Smooth muscle cell (in vitro differentiated cells): ENCODE measurements around the gene PON3. TPM values are rescaled to one million over a fixed set of nuclear protein-coding genes. Genes with fewer than 3 reads are reported as not detected.

ENCODE experiments used
- DNase-seq: peaks from one replicate; lab custom pipeline; 2025; ENCODE audit not compliant: unreplicated experiment; lab: John Stamatoyannopoulos, UW
- H2AFZ ChIP-seq: fragments of 200-600 bp; sonication (generic); 2 replicates; pipeline ENCODE4 v1.6.0; 2016; ENCODE audit warnings: antibody characterized with exemption, low read depth, mild to moderate bottlenecking
- H3F3A ChIP-seq: fragments of 200-600 bp; sonication (generic); 2 replicates; pipeline ENCODE4 v1.6.0; 2017; ENCODE audit warnings: antibody characterized with exemption, low read depth
- H3K27ac ChIP-seq: fragments of 200-600 bp; sonication (generic); 2 replicates; pipeline ENCODE4 v1.5.1; 2016; ENCODE audit warnings: low read depth, mild to moderate bottlenecking
- H3K27me3 ChIP-seq: fragments of 200-600 bp; sonication (generic); 2 replicates; pipeline ENCODE4 v1.6.1; 2016; ENCODE audit warnings: low read depth, mild to moderate bottlenecking
- H3K36me3 ChIP-seq: fragments of 200-600 bp; sonication (generic); 2 replicates; pipeline ENCODE4 v1.5.1; 2016; ENCODE audit warnings: low read depth
- H3K4me1 ChIP-seq: fragments of 200-600 bp; sonication (generic); 2 replicates; pipeline ENCODE4 v1.5.1; 2016; ENCODE audit warnings: low read depth
- H3K4me2 ChIP-seq: fragments of 200-600 bp; sonication (generic); 2 replicates; pipeline ENCODE4 v1.6.0; 2016; ENCODE audit warnings: mild to moderate bottlenecking
- H3K4me3 ChIP-seq: fragments of 200-600 bp; sonication (generic); 2 replicates; pipeline ENCODE4 v1.5.1; 2016; ENCODE audit warnings: mild to moderate bottlenecking
- H3K79me2 ChIP-seq: fragments of 200-600 bp; sonication (generic); 2 replicates; pipeline ENCODE4 v1.6.0; 2016; ENCODE audit warnings: low read depth, mild to moderate bottlenecking
- H3K9ac ChIP-seq: fragments of 200-600 bp; sonication (generic); 2 replicates; pipeline ENCODE4 v1.6.0; 2016; ENCODE audit warnings: low read depth
- H3K9me3 ChIP-seq: fragments of 200-600 bp; sonication (generic); replicated peaks from 2 replicates; pipeline ENCODE4 v1.5.1; 2016; ENCODE audit warnings: low read depth
- H4K20me1 ChIP-seq: fragments of 200-600 bp; sonication (generic); 2 replicates; pipeline ENCODE4 v1.6.0; 2016; ENCODE audit warnings: low read depth
- WGBS: methylation state at CpG from one replicate; pipeline ENCODE4 v1.1.7; 2016; ENCODE audit warnings: low lambda C conversion rate; 5-methylcytosine and 5-hydroxymethylcytosine counted together
- polyA plus RNA-seq: library from polyadenylated mRNA; unstranded; fragments of >200 nt; fragmentation: Nextera tagmentation; extraction: Ambion mirVana; gene quantifications from 2 replicates; pipeline ENCODE4 v1.2.1, GENCODE V29; 2016
- total RNA-seq: library from RNA; depleted of rRNA; stranded (reverse); fragments of >200 nt; gene quantifications from 2 replicates; pipeline ENCODE4 v1.2.3, GENCODE V29; 2014
- TF ChIP-seq, protein P1 (sequence below): fragments of 200-600 bp; sonication (generic); IDR thresholded peaks from 2 replicates; pipeline ENCODE4 v1.5.1; 2017; ENCODE audit warnings: borderline replicate concordance, mild to moderate bottlenecking, antibody characterized with exemption; ENCODE audit not compliant: insufficient read depth, poor library complexity, severe bottlenecking

The PON3 gene
- total and polyA plus RNA-seq, 2 experiments from 2014 or later, result not detected

DNA sequence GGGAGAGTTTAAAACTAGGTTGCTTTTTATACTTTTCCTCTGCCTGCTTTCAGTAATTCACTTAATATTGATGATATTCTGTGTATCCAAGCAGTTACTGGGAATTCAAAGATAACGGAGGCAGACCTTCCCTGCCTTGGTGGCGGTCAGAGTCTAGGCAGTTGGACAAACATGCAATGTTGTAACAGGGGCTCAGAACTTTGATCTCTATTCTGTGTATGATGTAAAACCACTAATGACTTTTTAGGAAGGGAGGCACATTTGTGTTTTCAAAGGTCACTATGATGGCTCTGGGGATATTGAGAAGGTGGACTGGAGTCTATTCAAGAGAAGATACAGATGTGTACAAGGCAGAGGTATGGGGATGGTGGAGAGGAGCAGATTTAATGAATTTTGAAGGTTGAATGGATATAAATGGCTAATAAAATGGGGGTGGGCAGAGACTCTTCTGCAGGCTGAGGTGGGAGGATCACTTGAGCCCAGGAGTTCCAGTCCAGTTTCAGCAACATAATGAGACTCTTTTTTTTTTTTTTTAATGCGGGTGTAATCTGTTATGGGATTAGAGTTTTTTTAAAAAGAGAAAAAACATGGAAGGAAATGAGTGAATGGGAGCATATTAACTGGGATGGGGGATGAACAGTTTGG, 44.3 kb upstream of the PON3 start:
- Histone ChIP-seq H3K4me3 (no peak overlapping the region), H3K79me2 (peaks cover 2% of the 10 kb centered on the region), H3K27ac (no peak overlapping the region), H3K9ac (no peak overlapping the region), H3K36me3 (no peaks in the 10 kb centered on the region), H2AFZ (peak overlapping the region; percentile 8), H3F3A (no peaks in the 10 kb centered on the region), H3K27me3 (no peaks in the 10 kb centered on the region), H3K9me3 (no peaks in the 10 kb centered on the region), H4K20me1 (no peaks in the 10 kb centered on the region), H3K4me2 (no peak overlapping the region), H3K4me1 (no peaks in the 10 kb centered on the region)
- WGBS, result 82% methylated on average over 3 of the region's 3 CpGs
- TF ChIP-seq, protein P1, sequence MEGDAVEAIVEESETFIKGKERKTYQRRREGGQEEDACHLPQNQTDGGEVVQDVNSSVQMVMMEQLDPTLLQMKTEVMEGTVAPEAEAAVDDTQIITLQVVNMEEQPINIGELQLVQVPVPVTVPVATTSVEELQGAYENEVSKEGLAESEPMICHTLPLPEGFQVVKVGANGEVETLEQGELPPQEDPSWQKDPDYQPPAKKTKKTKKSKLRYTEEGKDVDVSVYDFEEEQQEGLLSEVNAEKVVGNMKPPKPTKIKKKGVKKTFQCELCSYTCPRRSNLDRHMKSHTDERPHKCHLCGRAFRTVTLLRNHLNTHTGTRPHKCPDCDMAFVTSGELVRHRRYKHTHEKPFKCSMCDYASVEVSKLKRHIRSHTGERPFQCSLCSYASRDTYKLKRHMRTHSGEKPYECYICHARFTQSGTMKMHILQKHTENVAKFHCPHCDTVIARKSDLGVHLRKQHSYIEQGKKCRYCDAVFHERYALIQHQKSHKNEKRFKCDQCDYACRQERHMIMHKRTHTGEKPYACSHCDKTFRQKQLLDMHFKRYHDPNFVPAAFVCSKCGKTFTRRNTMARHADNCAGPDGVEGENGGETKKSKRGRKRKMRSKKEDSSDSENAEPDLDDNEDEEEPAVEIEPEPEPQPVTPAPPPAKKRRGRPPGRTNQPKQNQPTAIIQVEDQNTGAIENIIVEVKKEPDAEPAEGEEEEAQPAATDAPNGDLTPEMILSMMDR, result no peak
- DNase-seq, result no peak

DNA sequence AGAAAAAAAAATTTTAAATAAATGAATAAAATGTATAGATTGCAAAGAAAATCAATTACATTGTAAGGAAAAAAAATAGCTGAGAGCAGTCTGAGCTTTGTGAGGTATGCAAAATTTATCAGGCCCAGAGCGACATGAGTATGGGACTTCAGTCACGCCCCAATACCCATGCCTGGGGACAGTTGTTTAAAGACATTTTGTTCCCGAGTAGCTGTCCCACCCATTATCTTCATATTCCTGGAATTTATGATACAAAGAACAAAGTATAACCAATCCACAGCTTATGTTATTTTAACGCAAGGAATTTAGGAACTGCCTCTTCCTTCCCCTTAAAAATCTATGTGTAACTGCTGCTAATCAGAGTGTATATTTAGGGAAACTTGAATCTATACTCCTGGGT, 40.2 kb upstream of the PON3 start:
- 84% methylated on average over 4 of the region's 4 CpGs for WGBS

DNA sequence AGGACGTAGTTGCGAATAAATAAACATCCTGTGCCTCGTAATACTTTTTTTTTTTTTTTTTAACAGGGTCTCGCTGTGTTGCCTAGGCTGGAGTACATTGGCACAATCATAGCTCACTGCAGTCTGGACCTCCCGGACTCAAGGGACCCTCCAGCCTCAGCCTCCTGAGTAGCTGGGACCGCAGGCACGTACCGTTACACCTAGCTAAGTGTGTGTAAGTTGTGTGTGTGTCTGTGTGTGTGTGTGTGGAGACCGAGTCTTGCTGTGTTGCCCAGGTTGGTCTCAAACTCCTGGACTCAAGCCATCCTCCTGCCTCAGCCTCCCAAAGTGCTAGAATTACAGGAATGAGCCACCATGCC, 39.2 kb upstream of the PON3 start:
- H3K4me2 ChIP-seq, result peak overlapping the region; percentile 88
- H3K4me3 ChIP-seq, result peak overlapping the region; percentile 70
- H3K27me3 ChIP-seq, result no peaks in the 10 kb centered on the region
- H3K4me1 ChIP-seq, result peaks cover 5% of the 10 kb centered on the region
- no peaks in the 10 kb centered on the region for H4K20me1 ChIP-seq
- DNase-seq, result no peak
- H3K36me3 ChIP-seq, result no peaks in the 10 kb centered on the region
- peak overlapping the region; percentile 92 for H3K9ac ChIP-seq
- WGBS, result 69% methylated on average over 9 of the region's 9 CpGs
- TF ChIP-seq, protein P1, result no peak
- peak overlapping the region; percentile 98 for H2AFZ ChIP-seq
- H3K27ac ChIP-seq, result peak overlapping the region; percentile 87
- H3F3A ChIP-seq, result peaks cover 10% of the 10 kb centered on the region
- no peaks in the 10 kb centered on the region for H3K9me3 ChIP-seq
- peaks cover 40% of the 10 kb centered on the region for H3K79me2 ChIP-seq

More for the DNA sequence above, 40.2 kb upstream of the PON3 start:
- peaks cover 2% of the 10 kb centered on the region for H3F3A ChIP-seq
- no peak overlapping the region for H3K9ac ChIP-seq
- no peak overlapping the region for H3K4me2 ChIP-seq
- no peaks in the 10 kb centered on the region for H4K20me1 ChIP-seq
- H3K4me3 ChIP-seq, result no peak overlapping the region
- no peaks in the 10 kb centered on the region for H3K9me3 ChIP-seq
- no peaks in the 10 kb centered on the region for H3K36me3 ChIP-seq
- H3K27me3 ChIP-seq, result no peaks in the 10 kb centered on the region
- TF ChIP-seq, protein P1, result no peak
- H3K27ac ChIP-seq, result no peak overlapping the region
- peaks cover 5% of the 10 kb centered on the region for H3K4me1 ChIP-seq
- no peak for DNase-seq
- peaks cover 36% of the 10 kb centered on the region for H3K79me2 ChIP-seq
- no peak overlapping the region for H2AFZ ChIP-seq
